Measurements from ENCODE around the gene CSRP2.

DNA sequence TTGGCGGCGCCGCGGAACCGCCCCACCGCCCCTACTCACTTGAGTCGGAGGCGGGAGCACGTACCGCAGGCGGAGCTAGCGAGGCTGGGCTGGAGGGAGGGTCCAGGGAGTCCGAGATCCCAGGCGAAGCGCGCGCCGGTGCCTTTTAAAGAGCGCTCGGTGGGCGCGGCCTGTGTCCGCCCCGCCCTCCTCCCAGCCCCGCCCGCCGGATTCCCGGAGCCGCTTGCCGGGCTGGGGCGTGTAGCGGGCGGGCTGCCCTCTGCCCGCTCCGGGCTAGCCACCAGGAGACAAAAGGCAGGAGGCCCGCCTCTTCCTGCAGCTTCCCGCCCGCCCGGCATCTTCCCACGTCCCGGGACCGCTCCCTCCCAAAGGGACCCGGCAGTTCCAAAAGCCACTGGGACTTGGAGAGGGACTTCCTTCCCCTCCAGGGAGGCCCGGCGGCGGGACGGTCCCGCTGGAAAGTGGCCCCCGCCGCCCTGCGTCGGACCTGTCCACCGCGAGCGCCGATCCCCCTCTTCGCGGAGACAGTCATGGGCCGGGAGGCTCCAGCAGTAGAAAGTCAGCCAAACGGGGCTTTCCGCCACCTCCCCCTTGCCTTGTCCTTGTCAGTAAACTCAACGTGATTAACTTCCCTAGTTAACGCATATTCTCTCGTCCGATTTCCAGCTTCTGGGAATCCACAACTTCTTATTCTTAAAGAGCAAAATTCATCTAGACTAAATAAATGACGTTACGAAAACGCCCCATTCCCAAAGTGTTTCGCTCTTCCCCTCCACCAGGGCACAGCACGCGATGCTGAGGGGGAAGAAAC, at the start of gene CSRP2:
- TF ChIP-seq, protein P1, sequence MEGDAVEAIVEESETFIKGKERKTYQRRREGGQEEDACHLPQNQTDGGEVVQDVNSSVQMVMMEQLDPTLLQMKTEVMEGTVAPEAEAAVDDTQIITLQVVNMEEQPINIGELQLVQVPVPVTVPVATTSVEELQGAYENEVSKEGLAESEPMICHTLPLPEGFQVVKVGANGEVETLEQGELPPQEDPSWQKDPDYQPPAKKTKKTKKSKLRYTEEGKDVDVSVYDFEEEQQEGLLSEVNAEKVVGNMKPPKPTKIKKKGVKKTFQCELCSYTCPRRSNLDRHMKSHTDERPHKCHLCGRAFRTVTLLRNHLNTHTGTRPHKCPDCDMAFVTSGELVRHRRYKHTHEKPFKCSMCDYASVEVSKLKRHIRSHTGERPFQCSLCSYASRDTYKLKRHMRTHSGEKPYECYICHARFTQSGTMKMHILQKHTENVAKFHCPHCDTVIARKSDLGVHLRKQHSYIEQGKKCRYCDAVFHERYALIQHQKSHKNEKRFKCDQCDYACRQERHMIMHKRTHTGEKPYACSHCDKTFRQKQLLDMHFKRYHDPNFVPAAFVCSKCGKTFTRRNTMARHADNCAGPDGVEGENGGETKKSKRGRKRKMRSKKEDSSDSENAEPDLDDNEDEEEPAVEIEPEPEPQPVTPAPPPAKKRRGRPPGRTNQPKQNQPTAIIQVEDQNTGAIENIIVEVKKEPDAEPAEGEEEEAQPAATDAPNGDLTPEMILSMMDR (IDR thresholded peaks at IDR 0.05; ENCODE audit: low read length), result no peak
- no peak for TF ChIP-seq EZH2 (IDR thresholded peaks at IDR 0.05; ENCODE audit: borderline replicate concordance, low read length)

Measured in OCI-LY1 (cell line).